ENCODE results near the gene HNRNPD. TPM values are rescaled to one million over a fixed set of nuclear protein-coding genes. Genes with fewer than 3 reads are reported as not detected.
"Not testable (repeated sequence)": the region's sequence is repeated elsewhere in the genome, so short reads cannot be mapped to it uniquely, and the experiment has no call there.

HNRNPD gene
- total and polyA plus RNA-seq, 2 experiments from 2014 or later, result 245 to 768 TPM

DNA sequence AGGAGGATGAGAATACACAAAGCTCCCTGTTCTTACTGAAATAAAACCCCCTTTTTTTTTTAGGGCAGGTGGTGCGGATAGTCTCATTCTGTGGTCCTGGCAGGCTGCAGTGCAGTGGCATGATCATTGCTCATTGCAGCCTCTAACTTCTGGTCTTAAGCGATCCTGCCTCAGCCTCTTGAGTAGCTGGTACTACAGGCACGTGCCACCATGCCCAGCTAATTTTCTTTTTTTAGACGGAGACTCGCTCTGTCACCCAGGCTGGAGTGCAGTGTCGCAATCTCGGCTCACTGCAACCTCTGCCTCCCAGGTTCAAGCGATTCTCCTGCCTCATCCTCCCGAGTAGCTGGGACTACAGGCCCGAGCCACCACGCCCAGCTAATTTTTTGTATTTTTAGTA lies 41.3 kb upstream of the HNRNPD start:
- H3K27me3 ChIP-seq (ENCODE audit: insufficient read depth); H2AFZ ChIP-seq; H3K36me3 Mint-ChIP-seq (ENCODE audit: low read depth); H3K4me1 Mint-ChIP-seq; H4K20me1 ChIP-seq (replicated peaks; ENCODE audit: insufficient read depth); H3K9me3 Mint-ChIP-seq; H3K79me2 ChIP-seq (replicated peaks; ENCODE audit: insufficient read depth); H3K27ac Mint-ChIP-seq; H3F3A ChIP-seq (replicated peaks; ENCODE audit: low read depth); DNase-seq (ENCODE audit: low spot score); H3K4me2 ChIP-seq; H3K4me1 ChIP-seq (ENCODE audit: insufficient read depth); H3K4me3 ChIP-seq; H3K27me3 Mint-ChIP-seq (ENCODE audit: insufficient read depth, low read depth, poor library complexity); H3K27ac ChIP-seq (ENCODE audit: low read depth); H3K4me3 Mint-ChIP-seq; H3K36me3 ChIP-seq (ENCODE audit: insufficient read depth); H3K9me2 ChIP-seq (ENCODE audit: insufficient read depth); ATAC-seq: not testable (repeated sequence)

- Mint-ChIP-seq H3K27ac (no peak overlapping the region), H3K36me3 (ENCODE audit: low read depth) (no peaks in the 10 kb centered on the region), H3K4me3 (no peak overlapping the region), H3K9me3 (no peaks in the 10 kb centered on the region; the same call in 2 of the 3 replicates), H3K27me3 (ENCODE audit: insufficient read depth, low read depth, poor library complexity) (peaks cover 2% of the 10 kb centered on the region), H3K4me1 (no peaks in the 10 kb centered on the region)
- Histone ChIP-seq H3K4me1 (ENCODE audit: insufficient read depth) (no peaks in the 10 kb centered on the region), H3K27ac (ENCODE audit: low read depth) (no peak overlapping the region), H3K9me2 (ENCODE audit: insufficient read depth) (no peaks in the 10 kb centered on the region; the same call in 1 of the 2 replicates), H2AFZ (no peak overlapping the region; the same call in 1 of the 2 replicates), H4K20me1 (replicated peaks; ENCODE audit: insufficient read depth) (no peaks in the 10 kb centered on the region), H3K36me3 (ENCODE audit: insufficient read depth) (no peaks in the 10 kb centered on the region), H3K4me2 (no peak overlapping the region), H3F3A (replicated peaks; ENCODE audit: low read depth) (no peaks in the 10 kb centered on the region), H3K27me3 (ENCODE audit: insufficient read depth) (no peaks in the 10 kb centered on the region), H3K4me3 (no peak overlapping the region), H3K79me2 (replicated peaks; ENCODE audit: insufficient read depth) (no peaks in the 10 kb centered on the region)
- ATAC-seq (no peak), DNase-seq (ENCODE audit: low spot score) (no peak)
- no peak for TF ChIP-seq EZH2phosphoT487 (IDR thresholded peaks at IDR 0.05; ENCODE audit: unreplicated experiment)
- TF ChIP-seq, protein P1, sequence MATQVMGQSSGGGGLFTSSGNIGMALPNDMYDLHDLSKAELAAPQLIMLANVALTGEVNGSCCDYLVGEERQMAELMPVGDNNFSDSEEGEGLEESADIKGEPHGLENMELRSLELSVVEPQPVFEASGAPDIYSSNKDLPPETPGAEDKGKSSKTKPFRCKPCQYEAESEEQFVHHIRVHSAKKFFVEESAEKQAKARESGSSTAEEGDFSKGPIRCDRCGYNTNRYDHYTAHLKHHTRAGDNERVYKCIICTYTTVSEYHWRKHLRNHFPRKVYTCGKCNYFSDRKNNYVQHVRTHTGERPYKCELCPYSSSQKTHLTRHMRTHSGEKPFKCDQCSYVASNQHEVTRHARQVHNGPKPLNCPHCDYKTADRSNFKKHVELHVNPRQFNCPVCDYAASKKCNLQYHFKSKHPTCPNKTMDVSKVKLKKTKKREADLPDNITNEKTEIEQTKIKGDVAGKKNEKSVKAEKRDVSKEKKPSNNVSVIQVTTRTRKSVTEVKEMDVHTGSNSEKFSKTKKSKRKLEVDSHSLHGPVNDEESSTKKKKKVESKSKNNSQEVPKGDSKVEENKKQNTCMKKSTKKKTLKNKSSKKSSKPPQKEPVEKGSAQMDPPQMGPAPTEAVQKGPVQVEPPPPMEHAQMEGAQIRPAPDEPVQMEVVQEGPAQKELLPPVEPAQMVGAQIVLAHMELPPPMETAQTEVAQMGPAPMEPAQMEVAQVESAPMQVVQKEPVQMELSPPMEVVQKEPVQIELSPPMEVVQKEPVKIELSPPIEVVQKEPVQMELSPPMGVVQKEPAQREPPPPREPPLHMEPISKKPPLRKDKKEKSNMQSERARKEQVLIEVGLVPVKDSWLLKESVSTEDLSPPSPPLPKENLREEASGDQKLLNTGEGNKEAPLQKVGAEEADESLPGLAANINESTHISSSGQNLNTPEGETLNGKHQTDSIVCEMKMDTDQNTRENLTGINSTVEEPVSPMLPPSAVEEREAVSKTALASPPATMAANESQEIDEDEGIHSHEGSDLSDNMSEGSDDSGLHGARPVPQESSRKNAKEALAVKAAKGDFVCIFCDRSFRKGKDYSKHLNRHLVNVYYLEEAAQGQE (IDR thresholded peaks at IDR 0.05; ENCODE audit: unreplicated experiment), result no peak
- TF ChIP-seq, protein P2, sequence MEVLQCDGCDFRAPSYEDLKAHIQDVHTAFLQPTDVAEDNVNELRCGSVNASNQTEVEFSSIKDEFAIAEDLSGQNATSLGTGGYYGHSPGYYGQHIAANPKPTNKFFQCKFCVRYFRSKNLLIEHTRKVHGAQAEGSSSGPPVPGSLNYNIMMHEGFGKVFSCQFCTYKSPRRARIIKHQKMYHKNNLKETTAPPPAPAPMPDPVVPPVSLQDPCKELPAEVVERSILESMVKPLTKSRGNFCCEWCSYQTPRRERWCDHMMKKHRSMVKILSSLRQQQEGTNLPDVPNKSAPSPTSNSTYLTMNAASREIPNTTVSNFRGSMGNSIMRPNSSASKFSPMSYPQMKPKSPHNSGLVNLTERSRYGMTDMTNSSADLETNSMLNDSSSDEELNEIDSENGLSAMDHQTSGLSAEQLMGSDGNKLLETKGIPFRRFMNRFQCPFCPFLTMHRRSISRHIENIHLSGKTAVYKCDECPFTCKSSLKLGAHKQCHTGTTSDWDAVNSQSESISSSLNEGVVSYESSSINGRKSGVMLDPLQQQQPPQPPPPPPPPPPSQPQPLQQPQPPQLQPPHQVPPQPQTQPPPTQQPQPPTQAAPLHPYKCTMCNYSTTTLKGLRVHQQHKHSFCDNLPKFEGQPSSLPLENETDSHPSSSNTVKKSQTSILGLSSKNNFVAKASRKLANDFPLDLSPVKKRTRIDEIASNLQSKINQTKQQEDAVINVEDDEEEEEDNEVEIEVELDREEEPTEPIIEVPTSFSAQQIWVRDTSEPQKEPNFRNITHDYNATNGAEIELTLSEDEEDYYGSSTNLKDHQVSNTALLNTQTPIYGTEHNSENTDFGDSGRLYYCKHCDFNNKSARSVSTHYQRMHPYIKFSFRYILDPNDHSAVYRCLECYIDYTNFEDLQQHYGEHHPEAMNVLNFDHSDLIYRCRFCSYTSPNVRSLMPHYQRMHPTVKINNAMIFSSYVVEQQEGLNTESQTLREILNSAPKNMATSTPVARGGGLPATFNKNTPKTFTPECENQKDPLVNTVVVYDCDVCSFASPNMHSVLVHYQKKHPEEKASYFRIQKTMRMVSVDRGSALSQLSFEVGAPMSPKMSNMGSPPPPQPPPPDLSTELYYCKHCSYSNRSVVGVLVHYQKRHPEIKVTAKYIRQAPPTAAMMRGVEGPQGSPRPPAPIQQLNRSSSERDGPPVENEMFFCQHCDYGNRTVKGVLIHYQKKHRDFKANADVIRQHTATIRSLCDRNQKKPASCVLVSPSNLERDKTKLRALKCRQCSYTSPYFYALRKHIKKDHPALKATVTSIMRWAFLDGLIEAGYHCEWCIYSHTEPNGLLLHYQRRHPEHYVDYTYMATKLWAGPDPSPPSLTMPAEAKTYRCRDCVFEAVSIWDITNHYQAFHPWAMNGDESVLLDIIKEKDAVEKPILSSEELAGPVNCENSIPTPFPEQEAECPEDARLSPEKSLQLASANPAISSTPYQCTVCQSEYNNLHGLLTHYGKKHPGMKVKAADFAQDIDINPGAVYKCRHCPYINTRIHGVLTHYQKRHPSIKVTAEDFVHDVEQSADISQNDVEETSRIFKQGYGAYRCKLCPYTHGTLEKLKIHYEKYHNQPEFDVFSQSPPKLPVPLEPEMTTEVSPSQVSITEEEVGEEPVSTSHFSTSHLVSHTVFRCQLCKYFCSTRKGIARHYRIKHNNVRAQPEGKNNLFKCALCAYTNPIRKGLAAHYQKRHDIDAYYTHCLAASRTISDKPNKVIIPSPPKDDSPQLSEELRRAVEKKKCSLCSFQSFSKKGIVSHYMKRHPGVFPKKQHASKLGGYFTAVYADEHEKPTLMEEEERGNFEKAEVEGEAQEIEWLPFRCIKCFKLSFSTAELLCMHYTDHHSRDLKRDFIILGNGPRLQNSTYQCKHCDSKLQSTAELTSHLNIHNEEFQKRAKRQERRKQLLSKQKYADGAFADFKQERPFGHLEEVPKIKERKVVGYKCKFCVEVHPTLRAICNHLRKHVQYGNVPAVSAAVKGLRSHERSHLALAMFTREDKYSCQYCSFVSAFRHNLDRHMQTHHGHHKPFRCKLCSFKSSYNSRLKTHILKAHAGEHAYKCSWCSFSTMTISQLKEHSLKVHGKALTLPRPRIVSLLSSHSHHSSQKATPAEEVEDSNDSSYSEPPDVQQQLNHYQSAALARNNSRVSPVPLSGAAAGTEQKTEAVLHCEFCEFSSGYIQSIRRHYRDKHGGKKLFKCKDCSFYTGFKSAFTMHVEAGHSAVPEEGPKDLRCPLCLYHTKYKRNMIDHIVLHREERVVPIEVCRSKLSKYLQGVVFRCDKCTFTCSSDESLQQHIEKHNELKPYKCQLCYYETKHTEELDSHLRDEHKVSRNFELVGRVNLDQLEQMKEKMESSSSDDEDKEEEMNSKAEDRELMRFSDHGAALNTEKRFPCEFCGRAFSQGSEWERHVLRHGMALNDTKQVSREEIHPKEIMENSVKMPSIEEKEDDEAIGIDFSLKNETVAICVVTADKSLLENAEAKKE (CRISPR knock-in tag; IDR thresholded peaks at IDR 0.05), result no peak
Observed at GRCh38 chr4:82403725-82404124, 29.9 kb upstream of the HNRNPD start.

Measured in GM23338 (cell line).